Chondrocyte (in vitro differentiated cells): ENCODE results near the gene ASTN1. TPM values are rescaled to one million over a fixed set of nuclear protein-coding genes. Genes with fewer than 3 reads are reported as not detected.

Source experiments
- DNase-seq: peaks from one replicate; pipeline ENCODE4 v3.0.0; 2021; ENCODE audit warnings: mixed read lengths, low spot score
- H3K27ac Mint-ChIP-seq: one replicate; pipeline ENCODE4 v1.8.0; 2021; ENCODE audit warnings: mild to moderate bottlenecking, moderate library complexity, mixed read lengths; ENCODE audit not compliant: unreplicated experiment
- H3K27me3 Mint-ChIP-seq: 2 replicates; pipeline ENCODE4 v1.8.0; 2021; ENCODE audit warnings: low read depth, mixed read lengths
- H3K36me3 Mint-ChIP-seq: 2 replicates; pipeline ENCODE4 v1.8.0; 2021; ENCODE audit warnings: low read depth, mixed read lengths
- H3K4me1 Mint-ChIP-seq: 2 replicates; pipeline ENCODE4 v1.8.0; 2021; ENCODE audit warnings: low read depth, mild to moderate bottlenecking, mixed read lengths
- H3K4me3 Mint-ChIP-seq: one replicate; pipeline ENCODE4 v1.8.0; 2021; ENCODE audit warnings: mild to moderate bottlenecking, moderate library complexity, mixed read lengths; ENCODE audit not compliant: unreplicated experiment
- H3K9me3 Mint-ChIP-seq: 2 replicates; pipeline ENCODE4 v1.8.0; 2021; ENCODE audit warnings: low read depth, mixed read lengths
- CTCF ChIP-seq: fragments of 200-600 bp; sonication (generic); IDR thresholded peaks from 2 replicates; pipeline ENCODE4 v1.5.0; 2021; ENCODE audit warnings: antibody characterized with exemption, mild to moderate bottlenecking, moderate library complexity
- total RNA-seq: library from RNA; stranded (reverse); gene quantifications from 3 replicates; pipeline ENCODE4 v1.2.1, GENCODE V29; 2021

The ASTN1 gene
- total RNA-seq, 1 donor from 2014 or later, result not detected

- no peak overlapping the region for H3K27ac Mint-ChIP-seq
- peaks cover 23% of the 10 kb centered on the region for H3K27me3 Mint-ChIP-seq
Observed at GRCh38 chr1:177116941-177117340, 47.6 kb downstream of the ASTN1 start.

DNA sequence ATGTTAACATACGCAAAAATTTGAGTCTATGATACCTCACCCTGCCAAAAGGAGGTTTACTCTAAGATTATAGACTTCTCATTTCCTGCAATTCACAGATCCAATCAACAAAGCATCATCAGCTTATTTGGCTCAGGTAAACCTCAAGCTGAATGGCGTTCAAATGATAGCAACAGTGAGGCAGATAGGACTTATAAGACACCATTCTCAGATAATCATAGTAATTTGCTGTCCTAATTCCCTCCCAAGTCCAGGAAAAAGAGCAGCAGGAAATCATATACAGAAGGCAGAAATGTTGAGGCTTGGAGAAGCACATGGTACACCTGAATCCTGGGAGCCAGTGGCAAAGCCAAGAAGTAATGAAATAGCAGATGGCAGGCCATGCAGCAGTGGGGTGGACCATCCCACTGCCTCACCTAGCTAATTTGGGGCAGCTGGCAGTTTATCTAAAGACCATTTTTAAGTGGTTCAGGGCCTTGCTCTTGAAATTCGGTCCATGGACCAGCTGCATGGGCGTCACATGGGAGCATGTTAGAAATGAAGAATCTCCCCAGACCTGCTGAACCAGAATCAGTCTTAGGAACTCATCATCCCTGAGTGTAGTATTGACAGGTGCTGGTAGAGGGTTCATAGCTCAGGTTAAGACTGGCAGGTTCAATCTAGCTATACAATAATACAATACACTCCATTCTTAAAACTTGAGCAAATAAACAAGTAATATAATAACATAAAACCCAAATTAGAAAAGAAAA, 57.7 kb downstream of the ASTN1 start:
- no peaks in the 10 kb centered on the region for H3K9me3 Mint-ChIP-seq
- no peak overlapping the region for H3K27ac Mint-ChIP-seq
- no peak for DNase-seq
- no peak overlapping the region for H3K4me3 Mint-ChIP-seq
- peaks cover 12% of the 10 kb centered on the region for H3K27me3 Mint-ChIP-seq
- no peaks in the 10 kb centered on the region for H3K4me1 Mint-ChIP-seq
- no peak for TF ChIP-seq CTCF
- no peaks in the 10 kb centered on the region for H3K36me3 Mint-ChIP-seq

More at GRCh38 chr1:177116941-177117340, 47.6 kb downstream of the ASTN1 start:
- no peaks in the 10 kb centered on the region for H3K36me3 Mint-ChIP-seq
- no peak for DNase-seq
- TF ChIP-seq CTCF, result no peak
- H3K4me1 Mint-ChIP-seq, result no peaks in the 10 kb centered on the region
- no peak overlapping the region for H3K4me3 Mint-ChIP-seq
- H3K9me3 Mint-ChIP-seq, result no peaks in the 10 kb centered on the region

DNA sequence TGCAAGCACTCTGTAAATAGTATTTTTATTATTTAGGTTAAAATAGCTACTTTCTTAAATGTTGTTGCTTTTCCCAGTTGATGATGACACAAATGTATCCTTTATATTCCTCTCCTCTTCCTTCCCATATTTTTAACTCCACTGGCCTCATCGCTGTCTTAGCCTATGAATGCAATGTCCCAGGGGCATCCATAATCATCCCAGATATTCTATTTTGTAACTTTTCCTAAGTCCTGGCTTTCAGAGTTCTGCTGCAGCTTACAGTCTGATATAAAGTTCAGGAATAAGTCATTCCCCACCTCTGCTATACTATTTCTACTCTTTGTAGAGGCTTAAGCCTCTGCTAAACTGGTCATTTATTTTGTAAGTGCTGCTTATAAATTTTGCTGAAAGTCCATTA, 58.3 kb downstream of the ASTN1 start:
- Mint-ChIP-seq H3K36me3 (no peaks in the 10 kb centered on the region), H3K9me3 (no peaks in the 10 kb centered on the region), H3K27ac (no peak overlapping the region), H3K4me1 (no peaks in the 10 kb centered on the region), H3K27me3 (peaks cover 12% of the 10 kb centered on the region), H3K4me3 (no peak overlapping the region)
- DNase-seq, result no peak
- TF ChIP-seq CTCF, result no peak

DNA sequence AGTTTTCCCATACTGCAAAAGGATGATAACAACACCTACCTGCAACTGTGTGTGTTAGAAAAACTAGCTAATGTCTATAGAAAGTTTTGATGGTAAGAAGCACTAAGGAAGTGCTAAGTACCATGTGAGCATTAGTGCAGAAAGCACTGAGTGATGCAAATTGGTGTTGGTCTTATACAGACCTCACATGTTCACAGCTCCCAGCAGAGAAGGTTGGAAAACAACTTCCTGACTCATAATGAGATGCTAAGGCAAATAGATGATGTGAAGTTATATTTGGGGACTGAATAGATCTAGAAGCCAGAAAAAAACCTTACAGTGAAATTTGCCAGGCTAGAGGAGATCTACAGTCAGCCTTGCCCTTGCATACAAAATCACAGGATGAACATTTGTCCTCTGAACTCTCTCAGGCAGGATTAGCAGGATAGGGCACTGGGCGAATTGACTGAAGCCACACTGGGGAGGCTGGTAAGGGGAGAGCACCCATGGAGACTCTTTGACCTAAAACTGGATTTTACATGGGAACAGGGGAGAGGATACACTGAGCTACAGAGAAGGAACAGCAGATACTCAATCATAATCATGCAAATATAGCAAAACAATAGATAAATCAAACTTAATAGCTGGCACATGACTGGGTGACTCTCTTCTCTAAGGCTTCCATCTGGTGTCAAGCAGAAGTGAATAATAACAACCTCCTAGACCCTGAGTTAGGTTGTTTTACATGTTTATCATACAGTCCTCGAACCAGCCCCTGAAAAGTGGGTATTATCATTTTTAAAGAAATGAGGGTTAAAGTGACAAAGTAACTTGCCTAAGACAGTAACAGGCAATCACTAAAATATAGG, 61.3 kb downstream of the ASTN1 start:
- H3K36me3 Mint-ChIP-seq, result no peaks in the 10 kb centered on the region
- peaks cover 7% of the 10 kb centered on the region for H3K27me3 Mint-ChIP-seq
- no peak for DNase-seq
- no peak overlapping the region for H3K4me3 Mint-ChIP-seq
- H3K9me3 Mint-ChIP-seq, result no peaks in the 10 kb centered on the region
- no peak for TF ChIP-seq CTCF
- no peak overlapping the region for H3K27ac Mint-ChIP-seq
- H3K4me1 Mint-ChIP-seq, result no peaks in the 10 kb centered on the region

- no peaks in the 10 kb centered on the region for H3K4me1 Mint-ChIP-seq
- H3K9me3 Mint-ChIP-seq, result peaks cover 4% of the 10 kb centered on the region
- no peak overlapping the region for H3K4me3 Mint-ChIP-seq
- H3K36me3 Mint-ChIP-seq, result no peaks in the 10 kb centered on the region
- no peak for DNase-seq
- no peak for TF ChIP-seq CTCF
- no peak overlapping the region for H3K27ac Mint-ChIP-seq
- H3K27me3 Mint-ChIP-seq, result peaks cover under 1% of the 10 kb centered on the region
Observed at GRCh38 chr1:177092001-177092400, 72.5 kb downstream of the ASTN1 start.
